ENCODE measurements around the gene ZFYVE28. TPM values are rescaled to one million over a fixed set of nuclear protein-coding genes. Genes with fewer than 3 reads are reported as not detected.

ZFYVE28 gene
- total RNA-seq, 1 experiment from 2014 or later, result 12.9 TPM

DNA sequence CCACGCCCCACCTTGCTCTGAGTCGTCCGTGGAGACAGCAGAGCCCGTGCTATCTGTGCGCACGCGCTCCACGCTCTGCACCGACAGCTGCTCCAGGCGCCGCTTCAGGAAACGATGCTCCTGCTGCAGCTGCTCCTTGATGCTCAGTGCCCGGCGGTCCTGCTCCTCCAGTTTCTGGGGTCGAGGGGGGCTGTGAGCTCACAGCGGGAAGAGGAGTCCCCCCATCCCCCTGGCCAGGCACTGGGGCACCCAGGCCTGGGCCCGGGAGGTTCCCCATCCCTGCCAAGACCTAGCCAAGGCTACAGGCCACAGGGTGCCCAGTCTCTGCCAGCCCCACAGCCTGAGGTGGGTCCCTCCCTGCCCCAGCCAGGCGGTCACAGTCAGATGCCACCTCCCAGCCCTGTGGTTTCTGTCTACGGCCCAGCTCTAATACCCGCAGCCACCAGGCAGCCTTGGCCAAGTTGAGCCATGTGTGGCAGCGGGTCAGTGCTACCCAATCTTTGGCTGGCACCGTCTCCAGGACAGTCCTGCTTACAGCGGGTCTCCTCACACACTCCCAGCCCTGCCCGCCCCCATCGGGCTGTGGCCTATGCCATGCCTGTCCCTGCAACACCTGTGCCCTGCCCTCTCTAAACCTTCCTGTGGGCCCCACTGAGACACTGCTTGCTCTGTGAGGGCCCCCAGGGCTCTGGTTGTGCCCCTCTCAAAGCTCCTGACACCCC lies 167.2 kb downstream of the ZFYVE28 start:
- Histone ChIP-seq H3K79me2 (ENCODE audit: low read depth) (no peaks in the 10 kb centered on the region), H3K36me3 (ENCODE audit: low read depth) (no peaks in the 10 kb centered on the region), H3K27me3 (ENCODE audit: insufficient read depth, low read depth) (no peaks in the 10 kb centered on the region), H3K4me3 (no peak overlapping the region), H3K27ac (no peak overlapping the region), H3K4me2 (no peak overlapping the region), H3F3A (ENCODE audit: insufficient read depth, low read depth) (no peaks in the 10 kb centered on the region), H4K20me1 (ENCODE audit: insufficient read depth) (no peaks in the 10 kb centered on the region; the same call in 1 of the 2 replicates), H3K4me1 (replicated peaks; ENCODE audit: insufficient read depth) (no peaks in the 10 kb centered on the region), H3K9me2 (ENCODE audit: insufficient read depth) (no peaks in the 10 kb centered on the region), H3K9me3 (ENCODE audit: insufficient read depth, low read depth) (no peaks in the 10 kb centered on the region), H2AFZ (no peak overlapping the region)
- no peak for DNase-seq
- ChIA-PET POLR2A (ENCODE audit: unreplicated experiment) (interaction anchor here (0.6 kb wide), 1 partner anchor 11 kb away, joined by 3 read pairs; no protein-coding TSS in a partner anchor), CTCF (no interaction called here)
- intact Hi-C loops (cut with micrococcal nuclease; ENCODE audit: unreplicated experiment), result no loop called here
- no peak for TF ChIP-seq EZH2 (IDR thresholded peaks at IDR 0.05; ENCODE audit: low read depth)
- TF ChIP-seq, protein P1, sequence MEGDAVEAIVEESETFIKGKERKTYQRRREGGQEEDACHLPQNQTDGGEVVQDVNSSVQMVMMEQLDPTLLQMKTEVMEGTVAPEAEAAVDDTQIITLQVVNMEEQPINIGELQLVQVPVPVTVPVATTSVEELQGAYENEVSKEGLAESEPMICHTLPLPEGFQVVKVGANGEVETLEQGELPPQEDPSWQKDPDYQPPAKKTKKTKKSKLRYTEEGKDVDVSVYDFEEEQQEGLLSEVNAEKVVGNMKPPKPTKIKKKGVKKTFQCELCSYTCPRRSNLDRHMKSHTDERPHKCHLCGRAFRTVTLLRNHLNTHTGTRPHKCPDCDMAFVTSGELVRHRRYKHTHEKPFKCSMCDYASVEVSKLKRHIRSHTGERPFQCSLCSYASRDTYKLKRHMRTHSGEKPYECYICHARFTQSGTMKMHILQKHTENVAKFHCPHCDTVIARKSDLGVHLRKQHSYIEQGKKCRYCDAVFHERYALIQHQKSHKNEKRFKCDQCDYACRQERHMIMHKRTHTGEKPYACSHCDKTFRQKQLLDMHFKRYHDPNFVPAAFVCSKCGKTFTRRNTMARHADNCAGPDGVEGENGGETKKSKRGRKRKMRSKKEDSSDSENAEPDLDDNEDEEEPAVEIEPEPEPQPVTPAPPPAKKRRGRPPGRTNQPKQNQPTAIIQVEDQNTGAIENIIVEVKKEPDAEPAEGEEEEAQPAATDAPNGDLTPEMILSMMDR (conservative IDR thresholded peaks at IDR 0.05), result no peak
- BruUV-seq (replicated peaks), result no TSS peak

DNA sequence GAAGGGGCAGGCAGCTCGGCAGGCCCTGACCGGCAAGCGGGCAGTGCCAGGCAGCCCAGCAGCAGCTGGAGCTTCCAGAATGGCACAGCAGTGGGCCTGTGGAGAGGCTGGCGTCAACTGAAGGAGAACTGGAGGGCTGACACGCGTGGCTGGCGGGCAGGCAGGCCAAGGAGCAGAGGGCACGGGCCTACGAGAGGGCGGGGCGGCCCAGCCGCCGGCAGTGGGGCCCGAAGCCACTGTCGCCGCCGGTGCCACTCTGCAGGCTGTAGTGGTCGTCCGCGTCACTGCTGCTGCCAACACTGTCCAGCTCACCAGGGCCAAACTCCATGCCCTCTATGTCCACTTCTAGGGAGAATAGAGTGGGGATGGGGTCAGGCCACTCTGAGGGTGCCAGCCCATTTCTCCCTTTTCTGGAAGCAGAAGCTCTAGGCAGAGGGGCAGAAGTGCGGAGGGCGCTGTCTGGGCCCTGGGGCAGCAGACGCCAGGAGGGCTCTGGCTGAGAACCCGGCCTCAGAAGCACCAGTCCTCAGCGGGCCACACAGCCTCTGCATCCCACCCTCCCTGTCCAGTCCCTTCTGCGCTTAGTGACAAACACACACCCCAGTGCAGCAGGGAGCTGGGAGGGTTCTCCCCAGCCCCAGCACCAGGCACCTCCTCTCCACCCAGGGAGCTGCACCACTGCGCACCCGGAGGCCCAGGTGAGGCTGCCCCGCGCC lies 167.9 kb downstream of the ZFYVE28 start:
- Histone ChIP-seq H3K79me2 (ENCODE audit: low read depth) (no peaks in the 10 kb centered on the region), H3K9me3 (ENCODE audit: insufficient read depth, low read depth) (no peaks in the 10 kb centered on the region), H3K27me3 (ENCODE audit: insufficient read depth, low read depth) (no peaks in the 10 kb centered on the region), H3K9me2 (ENCODE audit: insufficient read depth) (no peaks in the 10 kb centered on the region), H3F3A (ENCODE audit: insufficient read depth, low read depth) (no peaks in the 10 kb centered on the region), H3K36me3 (ENCODE audit: low read depth) (no peaks in the 10 kb centered on the region), H2AFZ (no peak overlapping the region), H4K20me1 (ENCODE audit: insufficient read depth) (no peaks in the 10 kb centered on the region; the same call in 1 of the 2 replicates), H3K4me2 (no peak overlapping the region), H3K4me3 (no peak overlapping the region), H3K27ac (no peak overlapping the region), H3K4me1 (replicated peaks; ENCODE audit: insufficient read depth) (no peaks in the 10 kb centered on the region)
- CTCF ChIA-PET, result no interaction called here
- intact Hi-C loops (cut with micrococcal nuclease; ENCODE audit: unreplicated experiment), result no loop called here
- no TSS peak for BruUV-seq (replicated peaks)
- DNase-seq, result no peak
- TF ChIP-seq EZH2 (IDR thresholded peaks at IDR 0.05; ENCODE audit: low read depth), result no peak
- TF ChIP-seq, protein P1 (conservative IDR thresholded peaks at IDR 0.05), result no peak
- POLR2A ChIA-PET (ENCODE audit: unreplicated experiment), result interaction anchor here (0.6 kb wide), 1 partner anchor 12 kb away, joined by 3 read pairs; no protein-coding TSS in a partner anchor

DNA sequence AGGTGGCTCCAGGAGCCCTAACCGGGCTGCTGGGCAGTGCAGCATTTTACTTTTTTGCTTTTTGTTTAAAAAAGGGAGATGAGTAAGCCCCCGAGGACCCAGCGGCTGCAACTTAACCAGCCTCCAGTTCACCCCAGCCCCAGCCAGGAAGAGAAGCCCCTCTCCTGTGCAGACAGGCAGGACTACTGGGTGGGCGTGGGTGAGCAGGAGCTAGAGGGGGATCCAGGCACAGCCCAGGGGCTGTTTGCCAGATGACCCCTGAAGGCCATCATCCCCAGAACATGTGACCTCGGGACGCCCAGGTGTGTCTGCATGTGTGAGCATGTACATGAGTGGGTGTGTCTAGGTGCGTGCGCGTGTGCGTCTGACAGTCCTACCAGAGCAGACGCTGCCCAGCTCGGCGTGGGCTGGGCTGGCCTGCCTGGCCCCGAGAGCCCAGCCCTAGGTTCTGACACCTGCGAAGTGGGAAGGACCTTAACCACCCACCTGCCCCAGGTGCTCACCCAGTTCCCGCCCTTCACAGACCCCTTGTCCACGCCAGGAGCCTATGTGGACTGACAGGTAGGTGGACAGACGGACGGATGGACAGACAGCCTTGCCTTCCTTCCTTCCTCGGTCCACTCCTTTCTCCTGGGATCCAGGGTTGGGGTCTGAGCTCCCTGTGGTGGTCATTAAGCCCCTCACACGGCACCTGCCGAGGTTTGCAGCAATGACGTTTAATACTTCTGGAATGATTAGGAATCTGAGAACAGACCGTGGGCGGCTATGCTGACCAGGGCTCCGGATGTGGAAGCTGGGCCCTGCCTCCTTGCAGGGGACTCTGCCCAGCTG lies 168.7 kb downstream of the ZFYVE28 start:
- no peaks in the 10 kb centered on the region for H3K79me2 ChIP-seq (ENCODE audit: low read depth)
- no peak for TF ChIP-seq EZH2 (IDR thresholded peaks at IDR 0.05; ENCODE audit: low read depth)
- TF ChIP-seq, protein P1 (conservative IDR thresholded peaks at IDR 0.05), result no peak
- no peak overlapping the region for H3K4me3 ChIP-seq
- no peaks in the 10 kb centered on the region for H3K4me1 ChIP-seq (replicated peaks; ENCODE audit: insufficient read depth)
- ChIA-PET CTCF (no interaction called here), POLR2A (ENCODE audit: unreplicated experiment) (no interaction called here)
- no peak for DNase-seq
- no peak overlapping the region for H3K4me2 ChIP-seq
- no peaks in the 10 kb centered on the region for H3K36me3 ChIP-seq (ENCODE audit: low read depth)
- H3K9me3 ChIP-seq (ENCODE audit: insufficient read depth, low read depth), result no peaks in the 10 kb centered on the region
- H4K20me1 ChIP-seq (ENCODE audit: insufficient read depth), result no peaks in the 10 kb centered on the region; the same call in 1 of the 2 replicates
- no peak overlapping the region for H2AFZ ChIP-seq
- H3F3A ChIP-seq (ENCODE audit: insufficient read depth, low read depth), result no peaks in the 10 kb centered on the region
- intact Hi-C loops (cut with micrococcal nuclease; ENCODE audit: unreplicated experiment), result no loop called here
- no TSS peak for BruUV-seq (replicated peaks)
- H3K9me2 ChIP-seq (ENCODE audit: insufficient read depth), result no peaks in the 10 kb centered on the region
- H3K27me3 ChIP-seq (ENCODE audit: insufficient read depth, low read depth), result no peaks in the 10 kb centered on the region
- no peak overlapping the region for H3K27ac ChIP-seq
